Neural cell (in vitro differentiated cells): Measurements from ENCODE around the gene GABBR2. TPM values are rescaled to one million over a fixed set of nuclear protein-coding genes. Genes with fewer than 3 reads are reported as not detected.

Experiments used
- H2AFZ ChIP-seq: fragments of 200-600, 300-800 bp; sonication (generic), shearing (Covaris generic); 2 replicates; pipeline ENCODE4 v1.6.0; 2014; ENCODE audit warnings: low read depth, mild to moderate bottlenecking, antibody characterized with exemption, low read length, moderate library complexity
- H3F3A ChIP-seq: fragments of 200-600 bp; shearing (Covaris generic); 2 replicates; pipeline ENCODE4 v1.6.1; 2016; ENCODE audit warnings: mild to moderate bottlenecking, moderate library complexity, mixed read lengths, antibody characterized with exemption, low read length; ENCODE audit not compliant: insufficient read depth, poor library complexity, severe bottlenecking
- H3K27ac ChIP-seq: fragments of 200-600, 300-800 bp; sonication (generic), shearing (Covaris generic); 2 replicates; pipeline ENCODE4 v1.5.1; 2014; ENCODE audit warnings: mild to moderate bottlenecking, low read length, moderate library complexity
- H3K27me3 ChIP-seq: fragments of 300-800, 200-600 bp; sonication (generic), shearing (Covaris generic); 2 replicates; pipeline ENCODE4 v1.6.0; 2014; ENCODE audit warnings: mild to moderate bottlenecking, low read depth, low read length, moderate library complexity; ENCODE audit not compliant: insufficient read depth
- H3K36me3 ChIP-seq: fragments of 300-800, 200-600 bp; sonication (generic), shearing (Covaris generic); 2 replicates; pipeline ENCODE4 v1.5.1; 2014; ENCODE audit warnings: mild to moderate bottlenecking, antibody characterized with exemption, low read length, moderate library complexity; ENCODE audit not compliant: insufficient read depth
- H3K4me2 ChIP-seq: fragments of 300-800, 200-600 bp; sonication (generic), shearing (Covaris generic); 2 replicates; pipeline ENCODE4 v1.6.0; 2014; ENCODE audit warnings: mild to moderate bottlenecking, low read length
- H3K4me3 ChIP-seq: fragments of 300-800, 200-600 bp; sonication (generic), shearing (Covaris generic); 2 replicates; pipeline ENCODE4 v1.5.1; 2014; ENCODE audit warnings: mild to moderate bottlenecking, low read length, moderate library complexity
- H3K79me2 ChIP-seq: fragments of 200-600 bp; shearing (Covaris generic); replicated peaks from 2 replicates; pipeline ENCODE4 v1.6.0; 2014; ENCODE audit warnings: mild to moderate bottlenecking, low read length, moderate library complexity; ENCODE audit not compliant: insufficient read depth
- H3K9ac ChIP-seq: fragments of 300-800, 200-600 bp; sonication (generic), shearing (Covaris generic); 2 replicates; pipeline ENCODE4 v1.6.1; 2016; ENCODE audit warnings: mild to moderate bottlenecking, low read length, mixed read lengths
- H3K9me2 ChIP-seq: fragments of 200-600 bp; shearing (Covaris generic); 2 replicates; pipeline ENCODE4 v1.6.1; 2016; ENCODE audit warnings: mild to moderate bottlenecking, low read length, mixed read lengths; ENCODE audit not compliant: insufficient read depth
- H3K9me3 ChIP-seq: fragments of 200-600, 300-800 bp; sonication (generic), shearing (Covaris generic); 2 replicates; pipeline ENCODE4 v1.6.1; 2016; ENCODE audit warnings: mild to moderate bottlenecking, mixed run types, low read length, moderate library complexity, mixed read lengths
- H4K20me1 ChIP-seq: fragments of 200-600 bp; shearing (Covaris generic); 2 replicates; pipeline ENCODE4 v1.6.1; 2016; ENCODE audit warnings: mild to moderate bottlenecking, mixed run types; ENCODE audit not compliant: insufficient read depth
- EP300 ChIP-seq: fragments of 450-650 bp; conservative IDR thresholded peaks from 2 replicates; pipeline ENCODE4 v1.6.1; 2014; ENCODE audit warnings: antibody characterized with exemption, mild to moderate bottlenecking, moderate library complexity; ENCODE audit not compliant: poor library complexity, severe bottlenecking
- EZH2 ChIP-seq: fragments of 200-600, 300-800 bp; shearing (Covaris generic), sonication (generic); IDR thresholded peaks from 2 replicates; pipeline ENCODE4 v1.6.1; 2014; ENCODE audit warnings: antibody characterized with exemption, low read length, borderline replicate concordance, mild to moderate bottlenecking; ENCODE audit not compliant: insufficient read depth, poor library complexity, severe bottlenecking
- MXI1 ChIP-seq: fragments of 450-650 bp; conservative IDR thresholded peaks from 2 replicates; pipeline ENCODE4 v1.6.1; 2014; ENCODE audit warnings: antibody characterized with exemption, mild to moderate bottlenecking; ENCODE audit not compliant: poor library complexity, severe bottlenecking
- POLR2AphosphoS5 ChIP-seq: IDR thresholded peaks from 2 replicates; pipeline ENCODE4 v1.6.1; 2012
- RAD21 ChIP-seq: fragments of 450-650 bp; conservative IDR thresholded peaks from 2 replicates; pipeline ENCODE4 v1.6.1; 2014; ENCODE audit warnings: antibody characterized with exemption, mild to moderate bottlenecking, moderate library complexity
- SMC3 ChIP-seq: fragments of 450-650 bp; conservative IDR thresholded peaks from 2 replicates; pipeline ENCODE4 v1.6.1; 2014; ENCODE audit warnings: antibody characterized with exemption, mild to moderate bottlenecking, moderate library complexity; ENCODE audit not compliant: poor library complexity
- TAF1 ChIP-seq: IDR thresholded peaks from 2 replicates; pipeline ENCODE4 v1.6.1; 2012; ENCODE audit warnings: low read depth
- polyA plus RNA-seq: library from polyadenylated mRNA; depleted of rRNA; stranded (reverse); fragments of >200 nt; gene quantifications from 2 replicates; pipeline ENCODE4 v1.2.3, GENCODE V29; 2014
- TF ChIP-seq, protein P1 (sequence below): IDR thresholded peaks from 2 replicates; pipeline ENCODE4 v1.6.1; 2012; ENCODE audit warnings: borderline replicate concordance
- TF ChIP-seq, protein P2 (sequence below): fragments of 450-650 bp; IDR thresholded peaks from 2 replicates; pipeline ENCODE4 v1.5.1; 2014; ENCODE audit warnings: antibody characterized with exemption, mild to moderate bottlenecking, moderate library complexity; ENCODE audit not compliant: poor library complexity, severe bottlenecking

Gene GABBR2
- polyA plus RNA-seq, 1 donor from 2014 or later, result 7.1 TPM

DNA sequence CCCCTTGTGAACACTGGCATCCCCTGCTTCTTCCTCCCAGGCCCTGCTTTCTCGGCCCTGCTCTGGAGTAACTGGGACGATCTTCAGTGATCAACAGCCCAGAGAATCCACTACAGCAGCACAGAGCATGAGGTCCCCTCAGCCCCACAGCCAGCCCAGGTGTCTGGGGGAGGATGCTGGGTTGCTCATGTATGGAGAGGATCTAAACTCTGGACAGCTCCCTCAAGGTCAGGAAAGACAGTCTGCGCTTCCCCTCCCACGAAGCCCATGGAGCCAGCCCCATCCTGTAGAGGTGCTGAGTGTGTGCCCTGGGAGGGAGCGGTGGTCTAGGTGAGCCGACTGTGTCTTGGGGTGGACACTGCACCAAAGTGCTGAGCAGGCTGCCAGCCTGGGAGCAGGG, 190.2 kb downstream of the GABBR2 start:
- Histone ChIP-seq H3K4me2 (no peak overlapping the region), H3K36me3 (no peaks in the 10 kb centered on the region), H3K79me2 (no peaks in the 10 kb centered on the region), H3F3A (no peaks in the 10 kb centered on the region), H3K9me2 (no peaks in the 10 kb centered on the region), H3K27me3 (no peaks in the 10 kb centered on the region), H3K4me3 (no peak overlapping the region), H3K9me3 (no peaks in the 10 kb centered on the region), H3K27ac (no peak overlapping the region), H4K20me1 (no peaks in the 10 kb centered on the region), H3K9ac (no peak overlapping the region), H2AFZ (no peak overlapping the region)
- no peak for TF ChIP-seq EP300
- TF ChIP-seq, protein P1, sequence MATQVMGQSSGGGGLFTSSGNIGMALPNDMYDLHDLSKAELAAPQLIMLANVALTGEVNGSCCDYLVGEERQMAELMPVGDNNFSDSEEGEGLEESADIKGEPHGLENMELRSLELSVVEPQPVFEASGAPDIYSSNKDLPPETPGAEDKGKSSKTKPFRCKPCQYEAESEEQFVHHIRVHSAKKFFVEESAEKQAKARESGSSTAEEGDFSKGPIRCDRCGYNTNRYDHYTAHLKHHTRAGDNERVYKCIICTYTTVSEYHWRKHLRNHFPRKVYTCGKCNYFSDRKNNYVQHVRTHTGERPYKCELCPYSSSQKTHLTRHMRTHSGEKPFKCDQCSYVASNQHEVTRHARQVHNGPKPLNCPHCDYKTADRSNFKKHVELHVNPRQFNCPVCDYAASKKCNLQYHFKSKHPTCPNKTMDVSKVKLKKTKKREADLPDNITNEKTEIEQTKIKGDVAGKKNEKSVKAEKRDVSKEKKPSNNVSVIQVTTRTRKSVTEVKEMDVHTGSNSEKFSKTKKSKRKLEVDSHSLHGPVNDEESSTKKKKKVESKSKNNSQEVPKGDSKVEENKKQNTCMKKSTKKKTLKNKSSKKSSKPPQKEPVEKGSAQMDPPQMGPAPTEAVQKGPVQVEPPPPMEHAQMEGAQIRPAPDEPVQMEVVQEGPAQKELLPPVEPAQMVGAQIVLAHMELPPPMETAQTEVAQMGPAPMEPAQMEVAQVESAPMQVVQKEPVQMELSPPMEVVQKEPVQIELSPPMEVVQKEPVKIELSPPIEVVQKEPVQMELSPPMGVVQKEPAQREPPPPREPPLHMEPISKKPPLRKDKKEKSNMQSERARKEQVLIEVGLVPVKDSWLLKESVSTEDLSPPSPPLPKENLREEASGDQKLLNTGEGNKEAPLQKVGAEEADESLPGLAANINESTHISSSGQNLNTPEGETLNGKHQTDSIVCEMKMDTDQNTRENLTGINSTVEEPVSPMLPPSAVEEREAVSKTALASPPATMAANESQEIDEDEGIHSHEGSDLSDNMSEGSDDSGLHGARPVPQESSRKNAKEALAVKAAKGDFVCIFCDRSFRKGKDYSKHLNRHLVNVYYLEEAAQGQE, result no peak
- TF ChIP-seq RAD21, result no peak
- TF ChIP-seq, protein P2, sequence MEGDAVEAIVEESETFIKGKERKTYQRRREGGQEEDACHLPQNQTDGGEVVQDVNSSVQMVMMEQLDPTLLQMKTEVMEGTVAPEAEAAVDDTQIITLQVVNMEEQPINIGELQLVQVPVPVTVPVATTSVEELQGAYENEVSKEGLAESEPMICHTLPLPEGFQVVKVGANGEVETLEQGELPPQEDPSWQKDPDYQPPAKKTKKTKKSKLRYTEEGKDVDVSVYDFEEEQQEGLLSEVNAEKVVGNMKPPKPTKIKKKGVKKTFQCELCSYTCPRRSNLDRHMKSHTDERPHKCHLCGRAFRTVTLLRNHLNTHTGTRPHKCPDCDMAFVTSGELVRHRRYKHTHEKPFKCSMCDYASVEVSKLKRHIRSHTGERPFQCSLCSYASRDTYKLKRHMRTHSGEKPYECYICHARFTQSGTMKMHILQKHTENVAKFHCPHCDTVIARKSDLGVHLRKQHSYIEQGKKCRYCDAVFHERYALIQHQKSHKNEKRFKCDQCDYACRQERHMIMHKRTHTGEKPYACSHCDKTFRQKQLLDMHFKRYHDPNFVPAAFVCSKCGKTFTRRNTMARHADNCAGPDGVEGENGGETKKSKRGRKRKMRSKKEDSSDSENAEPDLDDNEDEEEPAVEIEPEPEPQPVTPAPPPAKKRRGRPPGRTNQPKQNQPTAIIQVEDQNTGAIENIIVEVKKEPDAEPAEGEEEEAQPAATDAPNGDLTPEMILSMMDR, result no peak
- TF ChIP-seq POLR2AphosphoS5, result no peak
- TF ChIP-seq MXI1, result no peak
- no peak for TF ChIP-seq TAF1
- no peak for TF ChIP-seq SMC3
- TF ChIP-seq EZH2, result no peak

DNA sequence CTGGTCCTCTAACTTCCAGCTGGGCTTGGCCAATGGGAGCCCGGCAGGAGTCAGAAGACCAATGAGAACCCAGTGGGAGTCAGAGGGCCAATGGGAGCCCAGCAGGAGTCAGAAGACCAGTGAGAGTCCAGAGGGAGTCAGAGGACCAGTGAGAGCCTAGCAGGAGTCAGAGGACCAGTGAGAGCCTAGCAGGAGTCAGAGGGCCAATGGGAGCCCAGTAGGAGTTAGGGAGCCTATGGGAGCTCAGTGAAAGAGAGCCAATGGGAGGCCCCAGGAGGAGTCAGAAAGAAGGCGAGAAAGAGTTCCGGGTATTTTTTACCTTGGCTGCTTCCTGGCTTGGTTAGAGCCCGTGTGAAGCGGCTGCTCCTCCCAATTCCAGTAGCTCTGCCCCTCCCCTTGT, 191.0 kb downstream of the GABBR2 start:
- no peaks in the 10 kb centered on the region for H4K20me1 ChIP-seq
- no peak overlapping the region for H2AFZ ChIP-seq
- TF ChIP-seq EP300 (no peak), EZH2 (no peak), MXI1 (no peak)
- TF ChIP-seq, protein P2, result no peak
- no peaks in the 10 kb centered on the region for H3K36me3 ChIP-seq
- H3K27me3 ChIP-seq, result no peaks in the 10 kb centered on the region
- no peak overlapping the region for H3K4me2 ChIP-seq
- no peak overlapping the region for H3K4me3 ChIP-seq
- H3K9me2 ChIP-seq, result no peaks in the 10 kb centered on the region
- no peak overlapping the region for H3K27ac ChIP-seq
- H3K79me2 ChIP-seq, result no peaks in the 10 kb centered on the region
- H3F3A ChIP-seq, result no peaks in the 10 kb centered on the region
- H3K9ac ChIP-seq, result no peak overlapping the region
- no peaks in the 10 kb centered on the region for H3K9me3 ChIP-seq
